MM.1S (cell line): ENCODE measurements around the gene NDRG4.

Experiments
- CTCF ChIP-seq: fragments of 300-600 bp; sonication (generic); IDR thresholded peaks from 2 replicates; pipeline ENCODE4 v1.5.1; 2016; ENCODE audit warnings: antibody characterized with exemption, low read length, mixed read lengths
- EZH2 ChIP-seq: fragments of 300-600 bp; sonication (generic); optimal IDR thresholded peaks from 2 replicates; pipeline ENCODE3; 2017; ENCODE audit warnings: low read depth, mild to moderate bottlenecking, antibody characterized with exemption, low read length, mixed read lengths
- EZH2phosphoT487 ChIP-seq: fragments of 300-600 bp; sonication (generic); IDR thresholded peaks from 2 replicates; pipeline ENCODE4 v1.6.1; 2018; ENCODE audit warnings: antibody characterized with exemption, low read length

- TF ChIP-seq CTCF (peak; percentile 22; the same call in 1 of the 2 replicates), EZH2 (no peak), EZH2phosphoT487 (no peak)
Measured at GRCh38 chr16:58515125-58515870, 15.4 kb downstream of the NDRG4 start, which contains the start of gene SETD6.
